Heart left ventricle (tissue), 16 donors: ENCODE measurements around the gene TPRA1. TPM values are rescaled to one million over a fixed set of nuclear protein-coding genes. Genes with fewer than 3 reads are reported as not detected.
"Not testable (repeated sequence)": the region's sequence is repeated elsewhere in the genome, so short reads cannot be mapped to it uniquely, and the experiment has no call there.

Experiments used
- ATAC-seq, 4 donors: fragments of 200-7000 bp; cut with Tn5 transposase; one replicate each; pipeline ENCODE4 v1.9.1; 2020 to 2022; ENCODE audit warnings: moderate library complexity in 4 of 4, mild to moderate bottlenecking in 3 of 4, moderate number of reproducible peaks in 1 of 4
- DNase-seq, 5 donors: peaks; one replicate each; pipeline ENCODE4 v3.0.0-alpha.2; 2020
- H3K27ac ChIP-seq, 12 donors: fragments of 200-600 bp; sonication (generic) in 4 of 12; one replicate each; pipeline versions ENCODE4 v1.5.0 to v1.8.0; 2016 to 2022; ENCODE audit warnings: mild to moderate bottlenecking in 2 of 12
- H3K27me3 ChIP-seq, 9 donors: fragments of 200-600 bp; sonication (generic) in 2 of 9; one replicate each; pipeline versions ENCODE4 v1.5.1 to v1.8.0; 2016 to 2022; ENCODE audit warnings: mild to moderate bottlenecking in 3 of 9
- H3K36me3 ChIP-seq, 9 donors: fragments of 200-600 bp; sonication (generic) in 2 of 9; one replicate each; pipeline versions ENCODE4 v1.5.0 to v1.8.0; 2018 to 2022; ENCODE audit warnings: mild to moderate bottlenecking in 2 of 9
- H3K4me1 ChIP-seq, 12 donors: fragments of 200-600 bp; sonication (generic) in 4 of 12; one replicate each; pipeline versions ENCODE4 v1.5.0 to v1.8.0; 2016 to 2022; ENCODE audit warnings: mild to moderate bottlenecking in 3 of 12
- H3K4me3 ChIP-seq, 12 donors: fragments of 200-600 bp; sonication (generic) in 4 of 12; one replicate each; pipeline versions ENCODE4 v1.5.0 to v1.8.0; 2017 to 2022; ENCODE audit warnings: mild to moderate bottlenecking in 9 of 12, moderate library complexity in 4 of 12
- H3K9me3 ChIP-seq, 12 donors: fragments of 200-600 bp; sonication (generic) in 4 of 12; one replicate each; pipeline versions ENCODE4 v1.5.0 to v1.8.0; 2016 to 2022; ENCODE audit warnings: mild to moderate bottlenecking in 1 of 12
- POLR2A ChIP-seq, 2 donors: fragments of 450-650 bp; IDR thresholded peaks; one replicate each; pipeline ENCODE4 v1.6.1; 2017; ENCODE audit warnings: antibody characterized with exemption in 2 of 2, mild to moderate bottlenecking in 2 of 2, moderate library complexity in 2 of 2
- WGBS, 4 donors: extraction: QIAGEN DNeasy Blood & Tissue Kit in 2 of 4; methylation state at CpG; one replicate each; pipeline versions ENCODE4 v1.1.5 to v1.1.7; 2013 to 2018; 5-methylcytosine and 5-hydroxymethylcytosine counted together
- intact Hi-C, 10 donors: fragments of 100-400 bp; cut with DNase I; formaldehyde crosslinking; loops; one replicate each; pipeline versions ENCODE4 v1.11.1 to v1.14.2; 2022
- polyA plus RNA-seq, 2 donors: library from polyadenylated mRNA; stranded (reverse); fragments of 200-250 nt; gene quantifications; one replicate each; pipeline ENCODE4 v1.2.3, GENCODE V29; 2013
- total RNA-seq, 9 donors: library from RNA; depleted of rRNA in 2 of 9; stranded (reverse); fragments of >200 nt in 2 of 9; fragmentation: NEBNext Ultra II Directional in 3 of 9; extraction: Animal tissue kit (Norgen Biotek cat#: 25700) in 3 of 9; gene quantifications; one replicate each; pipeline versions ENCODE4 v1.1.0 to v1.2.4, GENCODE V29; 2016 to 2023
- TF ChIP-seq, protein P1 (sequence below), 12 donors: fragments of 200-600 bp; sonication (generic) in 4 of 12; IDR thresholded peaks; one replicate each; pipeline versions ENCODE4 v1.5.0 to v1.8.0; 2018 to 2022; ENCODE audit warnings: antibody characterized with exemption in 12 of 12, mild to moderate bottlenecking in 5 of 12
- donor health status: ischemic (EF 13 %, LVEDD 7.1; RV severe dilation, severe dysfunction).
- donor health status: healthy with polysubstance abuse.
- donor health status: DM: no; HTN: yes; CAD: no.
- donor health status: DM: no; HTN: no; CAD: no.
- donor health status: ischemic (EF 25% LVEDD 6.9; RV normal size, moderate dysfunction).
- donor health status: ischemic (EF 25% LVEDD 5.7; RV mildly dilated, moderate dysfunction).
- donor health status: healthy.
- donor health status: DM: yes; HTN: yes; CAD: no.
- donor health status: ischemic (EF 35%, LVEDD 5.7; RV mildly dilated, moderate dysfunction).
- donor health status: nonischemic (EF 11% LVEDD 7.7; RV severe dilation, severe dysfunction).
- donor health status: DM: yes; HTN: yes; CAD: no.
- donor health status: PGD.
- donor health status: ischemic (EF 29% LVEDD 5.4; RV normal size, mild dysfunction).
- donor health status: nonischemic (EF 23%, LVEDD 6.1; RV moderate dilation, normal function).

The TPRA1 gene
- total and polyA plus RNA-seq, 11 donors: 13.4 to 29.0 (median 20.4) TPM

DNA sequence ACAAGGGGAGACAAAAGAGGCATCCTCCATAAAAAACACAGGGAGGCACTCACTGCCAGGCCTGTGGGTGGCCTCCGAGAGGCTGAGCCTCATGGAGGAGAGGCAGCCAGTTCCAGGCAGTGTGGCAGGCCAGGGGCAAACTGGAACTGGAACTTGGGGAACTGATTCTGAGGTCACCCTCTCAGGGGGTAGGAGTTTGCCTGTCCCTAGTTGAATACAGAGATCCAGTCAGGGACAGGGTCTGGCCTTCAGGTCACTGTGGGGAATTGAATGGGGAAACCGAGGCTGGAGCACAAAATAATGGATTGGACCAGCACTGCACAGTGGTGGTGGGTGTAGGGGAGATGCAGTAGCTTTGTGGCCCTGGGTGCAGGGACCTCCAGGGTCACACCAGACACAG lies 58.7 kb downstream of the TPRA1 start:
- TF ChIP-seq POLR2A (IDR thresholded peaks at IDR 0.05): no peak
- TF ChIP-seq, protein P1, sequence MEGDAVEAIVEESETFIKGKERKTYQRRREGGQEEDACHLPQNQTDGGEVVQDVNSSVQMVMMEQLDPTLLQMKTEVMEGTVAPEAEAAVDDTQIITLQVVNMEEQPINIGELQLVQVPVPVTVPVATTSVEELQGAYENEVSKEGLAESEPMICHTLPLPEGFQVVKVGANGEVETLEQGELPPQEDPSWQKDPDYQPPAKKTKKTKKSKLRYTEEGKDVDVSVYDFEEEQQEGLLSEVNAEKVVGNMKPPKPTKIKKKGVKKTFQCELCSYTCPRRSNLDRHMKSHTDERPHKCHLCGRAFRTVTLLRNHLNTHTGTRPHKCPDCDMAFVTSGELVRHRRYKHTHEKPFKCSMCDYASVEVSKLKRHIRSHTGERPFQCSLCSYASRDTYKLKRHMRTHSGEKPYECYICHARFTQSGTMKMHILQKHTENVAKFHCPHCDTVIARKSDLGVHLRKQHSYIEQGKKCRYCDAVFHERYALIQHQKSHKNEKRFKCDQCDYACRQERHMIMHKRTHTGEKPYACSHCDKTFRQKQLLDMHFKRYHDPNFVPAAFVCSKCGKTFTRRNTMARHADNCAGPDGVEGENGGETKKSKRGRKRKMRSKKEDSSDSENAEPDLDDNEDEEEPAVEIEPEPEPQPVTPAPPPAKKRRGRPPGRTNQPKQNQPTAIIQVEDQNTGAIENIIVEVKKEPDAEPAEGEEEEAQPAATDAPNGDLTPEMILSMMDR (IDR thresholded peaks at IDR 0.05): no peak
- no peak for DNase-seq
- Histone ChIP-seq H3K27me3 (peaks cover 0 to 3% (median 0%) of the 10 kb centered on the region in 9 donors), H3K4me3 (no peak overlapping the region), H3K9me3 (peaks cover 0 to 4% (median 0%) of the 10 kb centered on the region in 12 donors), H3K36me3 (no peaks in the 10 kb centered on the region), H3K27ac (no peak overlapping the region), H3K4me1 (peaks cover 0 to 6% (median 0%) of the 10 kb centered on the region in 12 donors)
- intact Hi-C loops: no loop called here
- no peak for ATAC-seq
- 82 to 92% (median 88%) methylated on average over 2 of the region's 2 CpGs for WGBS, 4 donors

DNA sequence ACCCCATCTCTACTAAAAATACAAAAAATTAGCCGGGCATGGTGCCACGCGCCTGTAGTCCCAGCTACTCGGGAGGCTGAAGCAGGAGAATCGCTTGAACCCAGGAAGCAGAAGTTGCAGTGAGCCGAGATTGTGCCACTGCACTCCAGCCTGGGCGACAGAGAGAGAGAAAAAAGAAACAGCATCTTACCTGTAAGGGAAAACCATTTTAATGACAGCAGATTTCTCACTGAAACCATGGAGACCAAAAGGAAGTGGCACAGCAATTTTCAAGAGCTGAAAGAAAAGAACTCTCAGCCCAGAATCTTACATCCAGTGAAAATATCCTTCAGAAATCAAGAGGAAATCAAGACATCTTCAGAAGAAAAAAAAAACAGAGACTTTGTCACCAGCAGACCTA lies 59.7 kb downstream of the TPRA1 start:
- H3K36me3 ChIP-seq, ATAC-seq, H3K4me3 ChIP-seq, H3K27ac ChIP-seq, intact Hi-C loops, H3K4me1 ChIP-seq, H3K27me3 ChIP-seq, H3K9me3 ChIP-seq, DNase-seq: not testable (repeated sequence)
- 92 to 94% (median 93%) methylated on average over 7 of the region's 7 CpGs for WGBS, 4 donors

DNA sequence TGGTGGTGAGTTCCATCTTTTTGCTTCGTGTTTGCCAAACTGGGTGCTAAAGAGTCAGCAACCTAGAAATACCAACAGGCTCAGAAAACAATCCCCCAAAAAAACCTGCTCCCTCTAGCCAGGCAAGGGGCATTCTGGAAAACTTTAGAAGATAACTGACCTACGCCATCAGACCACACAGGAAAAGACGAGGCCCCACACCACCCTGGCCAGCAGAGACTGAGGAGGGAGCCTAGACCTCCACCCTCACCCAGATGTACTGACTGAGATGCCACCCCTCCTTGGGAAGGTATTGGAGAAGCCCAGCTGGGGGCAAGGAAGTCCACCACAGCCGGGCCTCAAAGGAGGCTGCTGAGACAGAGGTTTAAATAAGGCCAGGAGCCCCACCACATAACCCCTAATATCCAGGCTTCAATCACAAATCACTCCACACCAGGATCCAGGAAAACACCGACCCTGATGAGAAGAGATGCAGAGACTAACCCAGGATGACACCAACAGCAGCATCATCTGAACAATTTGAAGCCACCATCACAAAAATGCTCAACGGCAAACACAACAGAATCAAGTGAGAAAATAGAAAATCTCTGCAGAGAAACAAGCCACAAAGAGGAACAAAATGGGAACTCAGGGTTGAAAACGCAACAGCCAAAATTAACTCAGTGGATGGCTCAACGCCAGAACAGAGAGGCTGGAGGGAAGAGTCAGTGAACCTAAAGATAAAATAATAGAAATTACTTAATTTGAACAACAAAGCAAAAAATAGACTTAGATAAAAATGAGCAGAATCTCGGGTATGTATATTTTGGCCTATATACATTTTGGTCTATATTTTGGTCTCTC lies 61.0 kb downstream of the TPRA1 start:
- TF ChIP-seq, protein P1 (IDR thresholded peaks at IDR 0.05): no peak
- no peak for TF ChIP-seq POLR2A (IDR thresholded peaks at IDR 0.05)
- intact Hi-C loops: no loop called here
- Histone ChIP-seq H3K9me3 (peaks cover 0 to 4% (median 0%) of the 10 kb centered on the region in 12 donors), H3K27me3 (peaks cover 0 to 17% (median 4%) of the 10 kb centered on the region in 9 donors), H3K4me3 (no peak overlapping the region), H3K27ac (no peak overlapping the region), H3K36me3 (no peaks in the 10 kb centered on the region), H3K4me1 (peaks cover 0 to 6% (median 0%) of the 10 kb centered on the region in 12 donors)
- DNase-seq (no peak), ATAC-seq (no peak)
- WGBS, 4 donors: 63 to 75% (median 71%) methylated on average over 9 of the region's 9 CpGs

DNA sequence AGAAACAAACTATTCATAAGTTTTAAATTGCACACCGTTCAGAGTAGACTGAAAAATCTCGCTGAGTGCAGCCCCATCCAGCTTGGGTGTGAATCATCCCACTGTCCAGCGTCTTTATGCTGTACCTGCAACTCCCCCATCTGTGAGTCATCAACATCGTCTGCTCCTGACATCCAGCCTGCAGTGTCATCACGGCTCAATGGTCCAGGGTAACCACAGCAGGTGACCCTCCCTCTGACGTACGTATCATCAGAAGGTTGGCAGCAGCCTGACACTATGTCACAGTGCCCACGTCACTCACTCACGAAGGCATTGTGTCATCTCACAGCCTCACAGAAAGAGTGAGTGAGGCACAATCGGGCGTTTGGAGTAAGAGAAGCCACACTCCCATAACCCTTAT lies 65.2 kb downstream of the TPRA1 start:
- H3K27me3 ChIP-seq: peaks cover 0 to 24% (median 4%) of the 10 kb centered on the region in 9 donors
- WGBS, 4 donors: 53 to 62% (median 59%) methylated on average over 11 of the region's 11 CpGs
- no peak for DNase-seq
- intact Hi-C loops: no loop called here
- H3K9me3 ChIP-seq: peaks cover 0 to 13% (median 0%) of the 10 kb centered on the region in 12 donors
- TF ChIP-seq POLR2A (IDR thresholded peaks at IDR 0.05): no peak
- TF ChIP-seq, protein P1 (IDR thresholded peaks at IDR 0.05): no peak
- no peaks in the 10 kb centered on the region for H3K36me3 ChIP-seq
- H3K4me3 ChIP-seq: no peak overlapping the region
- H3K27ac ChIP-seq: no peak overlapping the region
- no peak for ATAC-seq
- H3K4me1 ChIP-seq: peaks cover 0 to 6% (median 0%) of the 10 kb centered on the region in 12 donors
